Activated gamma-delta T cell treated with Interleukin-2 at 50 U/mL for 16 hours (primary cell): ENCODE results near the gene NFAM1.

Experiments
- DNase-seq: peaks from one replicate; pipeline ENCODE4 v3.0.0-alpha.2; 2020

NFAM1 gene

GRCh38 chr22:42414565-42415303 is 17.5 kb downstream of the NFAM1 start:
- no peak for DNase-seq

DNA sequence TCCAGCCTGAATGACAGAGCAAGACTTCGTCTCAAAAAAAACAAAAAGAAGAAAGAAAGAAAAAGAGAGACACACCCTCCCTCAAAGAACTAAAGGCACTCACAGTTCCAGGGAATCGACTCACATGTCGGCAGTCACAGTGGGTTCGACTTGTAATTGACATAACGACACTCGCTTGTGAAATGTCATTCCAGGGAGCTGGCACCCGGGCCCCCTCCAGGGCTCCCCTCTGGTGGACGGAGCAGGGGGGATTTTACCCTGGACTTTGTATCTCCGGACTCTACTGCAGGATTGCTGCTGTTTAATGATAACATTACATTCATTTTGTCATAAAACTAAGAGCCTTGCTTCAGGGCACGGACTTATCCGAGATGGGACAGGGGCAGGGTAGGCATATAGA is 18.2 kb downstream of the NFAM1 start:
- DNase-seq: no peak

- DNase-seq: no peak
These were observed 19.4 kb downstream of the NFAM1 start for GRCh38 chr22:42412744-42413333.

DNA sequence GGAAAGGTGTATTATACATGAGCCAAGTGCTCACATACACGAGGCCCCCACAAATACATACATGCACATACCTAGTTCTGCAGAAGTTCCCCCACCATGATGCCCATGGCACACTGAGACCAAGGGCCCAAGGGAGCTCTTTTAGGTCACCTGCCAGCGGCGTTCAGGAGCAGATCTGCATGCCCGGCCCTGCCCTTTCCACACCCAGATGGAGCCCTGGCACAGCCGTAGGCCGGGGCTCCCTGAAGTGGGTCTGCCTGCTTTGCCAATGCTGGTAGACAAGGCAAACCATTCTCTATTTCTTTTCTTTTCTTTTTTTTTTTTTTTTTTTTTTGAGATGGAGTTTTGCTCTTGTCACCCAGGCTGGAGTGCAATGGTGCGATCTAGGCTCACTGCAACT is 21.5 kb downstream of the NFAM1 start:
- DNase-seq: no peak

DNA sequence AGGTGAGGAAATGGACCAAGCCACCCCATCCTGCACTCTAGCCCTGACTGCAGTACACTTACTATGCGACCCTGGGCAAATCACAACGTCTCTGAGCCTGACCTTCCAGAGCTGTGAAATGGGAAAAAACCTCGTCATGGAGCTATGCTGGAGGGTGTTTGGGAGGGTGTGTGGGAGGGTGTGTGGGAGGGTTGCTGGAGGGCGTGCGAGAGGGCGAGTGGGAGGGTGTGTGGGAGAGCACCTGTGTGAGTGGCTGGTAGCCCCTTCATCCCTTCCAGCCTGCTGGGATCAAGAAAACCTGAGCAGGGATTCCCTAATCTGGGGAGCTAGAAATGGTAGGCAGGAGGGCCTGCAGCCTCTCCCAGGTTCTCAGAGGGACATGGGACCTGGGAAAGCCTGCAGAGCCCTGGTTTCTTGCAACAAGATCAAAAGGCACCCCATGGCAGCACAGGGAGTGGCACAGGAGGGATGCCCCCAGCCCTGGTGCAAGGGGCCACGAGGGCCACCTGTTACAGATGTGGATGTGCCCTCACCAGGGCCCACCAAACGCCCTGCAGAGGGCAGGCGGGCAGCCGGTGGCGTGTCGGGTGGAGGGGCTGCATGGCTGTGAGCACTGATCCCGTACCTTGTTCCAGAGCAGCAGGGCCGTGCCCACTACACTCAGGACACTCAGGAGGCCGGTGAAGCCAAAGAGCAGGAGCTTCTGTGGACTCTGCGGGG is 23.2 kb downstream of the NFAM1 start:
- DNase-seq: no peak

GRCh38 chr22:42408276-42408675 is 23.9 kb downstream of the NFAM1 start:
- no peak for DNase-seq

DNA sequence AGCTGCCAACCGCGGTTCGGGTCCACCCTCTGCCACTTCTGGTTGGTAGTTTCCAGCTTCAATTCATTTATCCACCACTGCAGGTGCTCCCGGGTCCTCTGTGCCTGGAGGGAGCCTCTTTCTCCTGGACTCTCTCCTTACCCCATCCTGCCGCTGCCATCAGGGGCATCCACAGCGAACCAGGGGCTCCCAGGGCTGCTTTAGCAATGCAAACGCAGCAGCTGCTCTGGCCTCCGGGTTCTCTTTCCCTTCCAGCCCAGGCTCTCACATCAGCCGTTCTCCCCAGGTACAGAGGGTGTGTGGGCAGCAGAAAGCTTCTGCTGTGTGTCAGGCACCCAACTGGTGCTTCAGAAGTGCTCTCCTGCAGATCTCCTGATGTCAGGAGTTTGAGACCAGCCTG is 27.9 kb downstream of the NFAM1 start:
- no peak for DNase-seq

DNA sequence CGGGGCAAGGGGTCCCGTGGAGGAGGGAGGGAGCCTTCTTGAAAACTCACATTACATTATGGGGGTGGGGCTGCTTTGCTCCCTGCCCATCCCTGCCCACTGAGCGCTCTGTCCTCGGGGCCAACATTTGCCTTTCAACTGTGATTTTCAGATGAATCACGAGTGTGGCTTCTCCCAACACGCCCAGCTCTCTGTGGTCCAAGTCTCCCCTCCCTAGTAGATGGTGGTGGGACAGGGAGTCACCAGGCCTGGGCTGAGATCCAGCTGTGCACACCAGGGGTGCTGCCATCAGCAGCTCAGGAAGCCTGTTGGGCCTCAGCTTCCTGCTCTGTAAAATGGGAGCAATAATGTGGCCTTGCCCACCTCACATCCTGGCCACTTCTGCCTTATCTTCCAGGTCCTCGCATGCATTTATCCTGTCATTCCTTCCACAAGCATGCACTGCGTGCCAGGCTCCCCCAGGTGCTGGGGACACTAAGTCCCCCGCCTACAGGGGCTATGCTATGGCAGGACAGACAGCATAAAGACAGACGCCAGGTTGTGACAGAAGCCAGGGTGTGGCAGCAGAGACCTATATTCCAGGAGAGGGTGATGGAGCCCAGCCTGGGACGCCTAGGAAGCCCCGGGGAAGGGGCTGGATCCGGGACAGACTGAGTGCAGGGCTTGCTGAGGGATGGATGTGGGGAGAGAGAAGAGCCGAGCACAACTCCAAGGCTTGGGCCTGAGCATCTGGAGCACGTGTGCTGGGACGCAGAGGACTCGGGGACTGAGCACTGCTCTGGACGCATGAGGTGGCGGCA is 30.5 kb downstream of the NFAM1 start:
- DNase-seq: no peak

GRCh38 chr22:42400811-42401534 is 31.2 kb downstream of the NFAM1 start:
- DNase-seq: no peak

DNA sequence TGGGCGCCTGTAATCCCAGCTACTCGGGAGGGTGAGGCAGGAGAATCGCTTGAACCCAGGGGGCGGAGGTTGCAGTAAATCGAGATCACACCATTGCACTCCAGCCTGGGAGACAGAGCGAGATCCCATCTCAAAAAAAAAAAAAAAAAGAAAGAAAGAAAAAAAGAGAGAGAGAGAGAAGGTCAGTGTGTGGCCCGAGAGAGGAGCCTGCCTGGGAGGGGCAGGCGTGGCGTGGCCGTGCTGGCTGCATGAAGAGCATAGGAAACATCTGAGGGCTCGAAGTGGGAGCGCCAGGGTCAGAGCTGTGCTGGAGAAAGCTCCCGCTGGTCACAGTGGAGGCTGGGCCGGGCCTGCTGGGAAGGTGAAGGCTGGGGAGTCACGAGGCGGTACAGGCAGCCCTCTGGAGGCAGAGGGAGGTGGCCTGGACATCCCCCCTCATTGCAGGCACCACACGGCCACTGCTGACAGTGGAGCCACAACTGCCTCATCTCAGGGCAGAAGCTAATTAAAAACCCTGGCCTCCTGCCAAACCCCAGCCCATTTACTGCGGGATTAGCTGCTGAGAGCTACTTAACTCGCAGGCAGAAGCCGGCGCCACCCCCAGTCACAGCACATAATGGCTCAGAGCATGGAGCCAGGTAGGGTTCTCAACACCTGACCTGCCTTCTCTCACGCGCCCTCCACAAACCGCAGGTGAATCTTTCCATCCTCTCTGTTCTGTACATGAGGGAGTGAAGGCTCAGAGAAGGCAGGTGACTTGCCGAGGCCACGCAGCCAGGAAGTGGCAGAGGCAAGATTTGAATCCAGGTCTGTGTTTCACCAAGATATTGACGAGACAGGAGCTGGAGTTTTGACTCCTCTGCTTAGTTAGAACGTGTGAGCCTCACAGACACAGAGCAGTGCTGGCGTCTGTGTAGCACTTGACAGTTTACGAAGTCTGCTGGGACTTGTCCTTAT is 32.6 kb downstream of the NFAM1 start:
- DNase-seq: no peak

DNA sequence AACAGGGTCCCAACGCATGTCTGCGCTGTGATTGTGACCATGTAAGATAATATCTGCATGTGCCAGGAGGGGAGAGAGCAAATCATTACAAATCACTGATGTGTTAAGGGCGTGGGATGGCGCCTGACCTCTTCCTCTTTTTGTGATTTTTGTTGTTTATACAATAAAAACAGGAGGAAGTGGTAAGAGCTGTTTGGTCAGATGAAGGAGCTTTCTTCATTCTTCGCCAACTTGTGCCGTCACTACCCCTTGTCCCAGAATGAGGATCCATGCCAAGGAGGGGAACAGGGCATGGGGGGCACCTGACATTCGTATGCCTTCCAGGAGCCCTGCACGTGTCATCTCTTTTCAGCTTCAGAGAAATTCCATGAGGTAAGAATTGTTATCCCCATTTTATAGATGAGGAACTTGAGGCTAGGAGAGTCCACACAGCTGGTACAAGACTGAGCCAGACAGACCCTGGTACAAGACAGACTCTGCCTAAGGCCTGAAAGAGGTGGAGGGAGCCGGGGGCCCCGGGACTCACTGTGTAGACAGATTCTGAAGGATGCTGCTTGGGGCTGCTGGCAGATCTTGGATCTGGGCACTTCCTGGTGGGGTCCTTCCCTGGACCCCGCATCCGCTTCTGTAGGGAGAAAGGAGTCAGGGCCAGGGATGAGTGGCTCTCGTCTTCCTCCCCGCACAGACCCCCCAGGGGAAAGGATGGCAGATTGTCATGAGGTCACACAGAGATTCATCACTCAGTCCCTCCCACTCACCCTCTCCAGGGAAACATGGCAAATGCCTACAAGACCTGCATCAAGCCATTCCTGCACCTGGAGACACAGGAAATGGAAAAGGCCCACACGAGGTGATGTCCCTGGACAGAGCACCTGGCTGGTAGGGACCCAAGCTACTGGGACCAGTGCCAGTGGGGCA is 34.6 kb downstream of the NFAM1 start:
- no peak for DNase-seq

GRCh38 chr22:42396621-42397331 is 35.4 kb downstream of the NFAM1 start:
- no peak for DNase-seq

GRCh38 chr22:42389143-42389542 is 43.1 kb downstream of the NFAM1 start:
- DNase-seq: no peak

GRCh38 chr22:42388130-42388797 is 43.9 kb downstream of the NFAM1 start:
- no peak for DNase-seq

GRCh38 chr22:42387631-42388030 is 44.6 kb downstream of the NFAM1 start:
- DNase-seq: no peak

DNA sequence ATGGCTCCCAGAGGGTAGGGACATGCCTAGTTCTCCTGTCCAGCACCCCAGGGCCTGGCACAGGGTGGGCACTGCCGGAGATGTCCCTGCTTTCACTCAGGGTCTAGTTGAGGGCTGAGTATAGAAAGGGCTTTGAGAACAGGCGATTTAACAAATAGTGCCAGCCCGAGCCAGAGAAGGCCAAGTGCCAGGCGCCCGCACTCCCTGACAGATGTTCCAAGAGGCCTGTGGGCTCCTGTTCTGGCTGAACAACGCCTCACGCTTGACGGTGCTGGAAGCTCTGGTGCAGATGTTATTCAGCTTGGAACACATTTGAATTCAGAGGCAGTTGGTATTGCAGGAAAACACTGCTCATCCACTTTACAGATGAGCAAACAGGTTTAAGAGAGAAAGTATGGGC is 46.5 kb downstream of the NFAM1 start:
- no peak for DNase-seq

GRCh38 chr22:42384506-42384905 is 47.7 kb downstream of the NFAM1 start:
- DNase-seq: no peak

GRCh38 chr22:42383851-42384417 is 48.3 kb downstream of the NFAM1 start:
- DNase-seq: no peak

DNA sequence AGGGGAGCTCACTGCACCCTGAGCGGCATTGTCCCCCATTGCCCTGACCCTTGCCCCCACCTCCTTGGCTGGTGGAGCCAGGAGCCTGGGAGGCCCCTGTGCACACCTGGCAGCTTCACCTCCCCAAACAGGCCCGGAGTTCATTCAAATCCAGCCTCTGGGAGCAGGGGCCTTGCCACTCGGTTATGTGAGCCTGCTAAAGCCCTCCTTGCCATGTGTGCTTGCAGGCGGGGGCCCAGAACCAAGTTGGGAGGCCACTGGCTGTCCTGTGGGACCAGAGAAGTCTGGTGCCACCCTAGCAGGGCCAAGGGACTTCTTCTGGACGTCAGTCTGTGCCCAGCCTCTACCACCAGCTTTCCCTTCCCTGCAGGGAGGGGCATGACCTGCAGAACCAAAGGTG is 48.9 kb downstream of the NFAM1 start:
- DNase-seq: no peak
